ENCODE results near the gene MYO16.

MYO16 gene

GRCh38 chr13:108674346-108674745 lies 44.9 kb downstream of the MYO16 start:
- no peak for DNase-seq (ENCODE audit: low spot score)
- in situ Hi-C loops (cut with MboI; ENCODE audit: low sequenced_read_pairs, unreplicated experiment) = no loop called here
- TF ChIP-seq, protein P1, sequence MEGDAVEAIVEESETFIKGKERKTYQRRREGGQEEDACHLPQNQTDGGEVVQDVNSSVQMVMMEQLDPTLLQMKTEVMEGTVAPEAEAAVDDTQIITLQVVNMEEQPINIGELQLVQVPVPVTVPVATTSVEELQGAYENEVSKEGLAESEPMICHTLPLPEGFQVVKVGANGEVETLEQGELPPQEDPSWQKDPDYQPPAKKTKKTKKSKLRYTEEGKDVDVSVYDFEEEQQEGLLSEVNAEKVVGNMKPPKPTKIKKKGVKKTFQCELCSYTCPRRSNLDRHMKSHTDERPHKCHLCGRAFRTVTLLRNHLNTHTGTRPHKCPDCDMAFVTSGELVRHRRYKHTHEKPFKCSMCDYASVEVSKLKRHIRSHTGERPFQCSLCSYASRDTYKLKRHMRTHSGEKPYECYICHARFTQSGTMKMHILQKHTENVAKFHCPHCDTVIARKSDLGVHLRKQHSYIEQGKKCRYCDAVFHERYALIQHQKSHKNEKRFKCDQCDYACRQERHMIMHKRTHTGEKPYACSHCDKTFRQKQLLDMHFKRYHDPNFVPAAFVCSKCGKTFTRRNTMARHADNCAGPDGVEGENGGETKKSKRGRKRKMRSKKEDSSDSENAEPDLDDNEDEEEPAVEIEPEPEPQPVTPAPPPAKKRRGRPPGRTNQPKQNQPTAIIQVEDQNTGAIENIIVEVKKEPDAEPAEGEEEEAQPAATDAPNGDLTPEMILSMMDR (IDR thresholded peaks at IDR 0.05; ENCODE audit: borderline replicate concordance, control extremely low read depth, extremely low read depth, insufficient read depth, missing control alignments) = no peak

DNA sequence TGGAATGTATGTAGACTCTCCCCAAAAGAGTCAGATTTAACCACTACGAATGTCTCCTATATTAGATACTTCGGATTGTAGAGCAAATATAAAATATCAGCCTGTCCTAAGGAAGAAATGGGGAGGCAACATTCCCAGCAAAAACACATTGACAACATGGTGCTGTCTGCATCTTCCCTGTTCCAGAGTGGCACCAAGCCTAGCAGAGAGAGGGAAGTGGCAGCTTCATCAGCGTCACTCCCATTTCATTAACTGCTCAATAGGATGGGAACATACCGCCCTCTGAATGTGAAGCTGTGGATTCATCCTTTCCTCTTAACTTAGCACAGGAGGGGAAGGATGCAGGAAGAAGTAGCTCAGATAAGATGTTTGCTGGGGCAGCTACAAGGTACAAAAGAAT lies 45.4 kb downstream of the MYO16 start:
- TF ChIP-seq, protein P1 (IDR thresholded peaks at IDR 0.05; ENCODE audit: borderline replicate concordance, control extremely low read depth, extremely low read depth, insufficient read depth, missing control alignments) = no peak
- in situ Hi-C loops (cut with MboI; ENCODE audit: low sequenced_read_pairs, unreplicated experiment) = no loop called here
- no peak for DNase-seq (ENCODE audit: low spot score)

- in situ Hi-C loops (cut with MboI; ENCODE audit: low sequenced_read_pairs, unreplicated experiment) = no loop called here
Observed at GRCh38 chr13:108676620-108677019, 47.2 kb downstream of the MYO16 start.

DNA sequence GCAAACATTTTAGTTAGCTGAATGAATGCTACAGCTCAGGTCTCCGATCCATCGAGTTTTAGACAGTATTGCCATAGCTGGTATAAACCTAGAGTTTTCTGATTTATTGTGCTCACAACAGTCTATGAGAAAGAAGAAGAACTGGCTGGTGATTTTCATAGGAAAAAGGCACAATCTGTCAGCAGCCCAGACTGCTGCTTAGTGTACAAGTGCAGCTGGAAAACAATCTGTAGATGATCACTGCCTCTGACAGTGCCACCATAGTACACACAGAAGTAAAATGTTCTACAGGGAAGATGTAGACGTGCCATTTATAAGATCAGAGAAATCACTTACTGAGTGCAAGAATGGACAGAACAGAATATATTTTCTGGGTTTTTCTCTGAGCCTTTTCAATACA lies 48.4 kb downstream of the MYO16 start:
- DNase-seq (ENCODE audit: low spot score) = no peak
- in situ Hi-C loops (cut with MboI; ENCODE audit: low sequenced_read_pairs, unreplicated experiment) = no loop called here
- TF ChIP-seq, protein P1 (IDR thresholded peaks at IDR 0.05; ENCODE audit: borderline replicate concordance, control extremely low read depth, extremely low read depth, insufficient read depth, missing control alignments) = no peak

More at GRCh38 chr13:108676620-108677019, 47.2 kb downstream of the MYO16 start:
- no peak for DNase-seq (ENCODE audit: low spot score)
- TF ChIP-seq, protein P1 (IDR thresholded peaks at IDR 0.05; ENCODE audit: borderline replicate concordance, control extremely low read depth, extremely low read depth, insufficient read depth, missing control alignments) = no peak

GRCh38 chr13:108680011-108680410 lies 50.6 kb downstream of the MYO16 start:
- no peak for DNase-seq (ENCODE audit: low spot score)
- TF ChIP-seq, protein P1 (IDR thresholded peaks at IDR 0.05; ENCODE audit: borderline replicate concordance, control extremely low read depth, extremely low read depth, insufficient read depth, missing control alignments) = no peak
- in situ Hi-C loops (cut with MboI; ENCODE audit: low sequenced_read_pairs, unreplicated experiment) = no loop called here

GRCh38 chr13:108681986-108682575 lies 52.7 kb downstream of the MYO16 start:
- no peak for DNase-seq (ENCODE audit: low spot score)
- in situ Hi-C loops (cut with MboI; ENCODE audit: low sequenced_read_pairs, unreplicated experiment) = no loop called here
- TF ChIP-seq, protein P1 (IDR thresholded peaks at IDR 0.05; ENCODE audit: borderline replicate concordance, control extremely low read depth, extremely low read depth, insufficient read depth, missing control alignments) = no peak

All from GM13976 (cell line).